ENCODE data around the gene SGK2. TPM values are rescaled to one million over a fixed set of nuclear protein-coding genes. Genes with fewer than 3 reads are reported as not detected.

SGK2 gene
- total RNA-seq, 1 donor from 2014 or later = 1.0 TPM

DNA sequence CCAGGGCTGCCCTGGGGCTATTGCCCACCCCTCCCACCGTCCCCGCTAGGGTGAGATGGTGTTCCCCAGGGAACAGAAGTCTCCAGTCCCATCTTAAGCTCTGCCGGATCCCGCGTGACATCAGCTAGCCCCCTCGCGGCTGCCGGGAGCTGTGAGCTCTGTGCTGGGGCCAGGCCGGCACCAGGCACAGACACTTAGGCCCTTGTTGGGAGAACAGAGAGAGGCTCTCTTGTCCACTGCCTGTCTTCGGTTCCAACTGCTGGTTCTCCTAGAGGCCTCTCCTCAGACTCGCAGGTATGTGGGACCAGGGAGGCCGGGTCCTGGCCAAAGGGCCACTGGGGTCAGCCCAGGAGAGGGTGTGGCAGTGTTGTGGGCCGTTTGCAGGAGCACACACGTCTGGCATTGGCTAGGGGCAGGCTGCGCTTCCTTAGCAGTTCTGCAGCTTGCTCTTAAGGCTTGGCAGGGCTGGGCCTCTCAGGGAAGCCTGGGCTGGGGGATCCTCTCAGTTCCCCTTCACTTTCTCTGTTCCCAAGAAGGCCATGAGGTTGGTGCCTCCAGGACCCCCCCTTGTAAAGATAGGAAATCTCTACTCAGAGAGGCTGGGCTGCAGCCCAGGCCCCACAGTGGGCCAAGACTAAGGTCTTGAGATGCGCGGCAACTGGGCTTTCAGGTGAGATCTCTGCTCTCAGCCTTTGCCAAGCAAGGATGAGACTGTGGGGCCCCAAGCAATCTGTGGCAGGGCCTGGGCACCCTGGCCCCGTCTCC is 6.3 kb downstream of the SGK2 start:
- TF ChIP-seq, protein P1, sequence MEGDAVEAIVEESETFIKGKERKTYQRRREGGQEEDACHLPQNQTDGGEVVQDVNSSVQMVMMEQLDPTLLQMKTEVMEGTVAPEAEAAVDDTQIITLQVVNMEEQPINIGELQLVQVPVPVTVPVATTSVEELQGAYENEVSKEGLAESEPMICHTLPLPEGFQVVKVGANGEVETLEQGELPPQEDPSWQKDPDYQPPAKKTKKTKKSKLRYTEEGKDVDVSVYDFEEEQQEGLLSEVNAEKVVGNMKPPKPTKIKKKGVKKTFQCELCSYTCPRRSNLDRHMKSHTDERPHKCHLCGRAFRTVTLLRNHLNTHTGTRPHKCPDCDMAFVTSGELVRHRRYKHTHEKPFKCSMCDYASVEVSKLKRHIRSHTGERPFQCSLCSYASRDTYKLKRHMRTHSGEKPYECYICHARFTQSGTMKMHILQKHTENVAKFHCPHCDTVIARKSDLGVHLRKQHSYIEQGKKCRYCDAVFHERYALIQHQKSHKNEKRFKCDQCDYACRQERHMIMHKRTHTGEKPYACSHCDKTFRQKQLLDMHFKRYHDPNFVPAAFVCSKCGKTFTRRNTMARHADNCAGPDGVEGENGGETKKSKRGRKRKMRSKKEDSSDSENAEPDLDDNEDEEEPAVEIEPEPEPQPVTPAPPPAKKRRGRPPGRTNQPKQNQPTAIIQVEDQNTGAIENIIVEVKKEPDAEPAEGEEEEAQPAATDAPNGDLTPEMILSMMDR (conservative IDR thresholded peaks at IDR 0.05) = no peak
- DNase-seq (ENCODE audit: low read depth, low spot score) = no peak
- H3K27me3 Mint-ChIP-seq (ENCODE audit: low read depth) = no peaks in the 10 kb centered on the region
- H3K4me3 Mint-ChIP-seq = no peak overlapping the region
- H3K27ac Mint-ChIP-seq (ENCODE audit: unreplicated experiment) = no peak overlapping the region
- no peaks in the 10 kb centered on the region for H3K36me3 Mint-ChIP-seq (ENCODE audit: low read depth)
- H3K9me3 Mint-ChIP-seq = no peaks in the 10 kb centered on the region
- H3K4me1 Mint-ChIP-seq = no peaks in the 10 kb centered on the region

- no peak for DNase-seq (ENCODE audit: low read depth, low spot score)
- Mint-ChIP-seq H3K36me3 (ENCODE audit: low read depth) (no peaks in the 10 kb centered on the region), H3K9me3 (no peaks in the 10 kb centered on the region), H3K4me1 (no peaks in the 10 kb centered on the region), H3K27me3 (ENCODE audit: low read depth) (no peaks in the 10 kb centered on the region), H3K4me3 (no peak overlapping the region), H3K27ac (ENCODE audit: unreplicated experiment) (no peak overlapping the region)
- TF ChIP-seq, protein P1 (conservative IDR thresholded peaks at IDR 0.05) = no peak
Observed at GRCh38 chr20:43565758-43566104, 6.9 kb downstream of the SGK2 start.

DNA sequence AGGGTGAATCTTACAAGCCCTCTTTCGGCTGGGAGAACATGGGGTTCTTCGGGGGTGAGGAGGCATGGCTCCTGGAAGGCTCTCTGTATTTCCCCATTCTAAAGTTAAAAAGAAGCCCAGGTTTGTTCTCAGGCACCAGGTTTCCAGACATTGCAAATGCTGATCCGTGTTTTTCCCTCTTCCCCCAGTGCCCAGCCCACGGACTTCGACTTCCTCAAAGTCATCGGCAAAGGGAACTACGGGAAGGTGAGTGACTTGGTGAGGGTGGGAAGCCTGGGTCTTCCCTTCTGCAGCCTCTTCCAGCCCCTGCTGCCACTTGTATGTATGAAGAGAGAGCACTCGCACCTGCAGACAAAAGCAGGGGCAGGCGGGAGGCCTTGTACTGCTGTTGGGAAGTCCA is 8.7 kb downstream of the SGK2 start:
- no peak for DNase-seq (ENCODE audit: low read depth, low spot score)
- TF ChIP-seq, protein P1 (conservative IDR thresholded peaks at IDR 0.05) = no peak

GRCh38 chr20:43568706-43569105 is 9.9 kb downstream of the SGK2 start:
- no peaks in the 10 kb centered on the region for H3K36me3 Mint-ChIP-seq (ENCODE audit: low read depth)
- no peak overlapping the region for H3K27ac Mint-ChIP-seq (ENCODE audit: unreplicated experiment)
- no peaks in the 10 kb centered on the region for H3K27me3 Mint-ChIP-seq (ENCODE audit: low read depth)
- H3K9me3 Mint-ChIP-seq = no peaks in the 10 kb centered on the region
- TF ChIP-seq, protein P1 (conservative IDR thresholded peaks at IDR 0.05) = no peak
- no peaks in the 10 kb centered on the region for H3K4me1 Mint-ChIP-seq
- no peak for DNase-seq (ENCODE audit: low read depth, low spot score)
- no peak overlapping the region for H3K4me3 Mint-ChIP-seq

More for the DNA sequence above, 8.7 kb downstream of the SGK2 start:
- Mint-ChIP-seq H3K4me1 (no peaks in the 10 kb centered on the region), H3K4me3 (no peak overlapping the region), H3K36me3 (ENCODE audit: low read depth) (no peaks in the 10 kb centered on the region), H3K27me3 (ENCODE audit: low read depth) (no peaks in the 10 kb centered on the region), H3K27ac (ENCODE audit: unreplicated experiment) (no peak overlapping the region), H3K9me3 (no peaks in the 10 kb centered on the region)

DNA sequence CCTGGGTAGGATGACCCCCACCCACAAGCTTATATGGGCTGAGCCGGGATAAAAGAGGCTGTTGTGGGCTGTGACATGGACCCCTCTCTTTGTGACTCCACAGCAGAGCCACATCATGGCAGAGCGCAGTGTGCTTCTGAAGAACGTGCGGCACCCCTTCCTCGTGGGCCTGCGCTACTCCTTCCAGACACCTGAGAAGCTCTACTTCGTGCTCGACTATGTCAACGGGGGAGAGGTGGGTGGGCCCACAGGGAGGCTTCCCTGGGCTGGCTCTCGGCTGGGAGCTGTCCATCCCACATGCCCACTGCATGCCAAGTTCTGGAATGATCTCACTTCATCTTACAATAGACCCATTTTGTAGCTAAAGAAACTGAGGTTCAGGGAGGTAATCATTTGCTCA is 10.5 kb downstream of the SGK2 start:
- Mint-ChIP-seq H3K4me3 (no peak overlapping the region), H3K9me3 (no peaks in the 10 kb centered on the region), H3K27ac (ENCODE audit: unreplicated experiment) (no peak overlapping the region), H3K36me3 (ENCODE audit: low read depth) (no peaks in the 10 kb centered on the region), H3K4me1 (peaks cover 1% of the 10 kb centered on the region), H3K27me3 (ENCODE audit: low read depth) (no peaks in the 10 kb centered on the region)
- TF ChIP-seq, protein P1 (conservative IDR thresholded peaks at IDR 0.05) = no peak
- no peak for DNase-seq (ENCODE audit: low read depth, low spot score)
